ENCODE data around the gene PADI6. TPM values are rescaled to one million over a fixed set of nuclear protein-coding genes. Genes with fewer than 3 reads are reported as not detected.

The PADI6 gene
- total RNA-seq, 4 donors from 2014 or later, result not detected

GRCh38 chr1:17447501-17447992, 75.6 kb downstream of the PADI6 start:
- DNase-seq (ENCODE audit: low spot score in 2 of 2), result no peak
- 76 to 79% methylated on average over 12 of the region's 12 CpGs for WGBS, 2 donors
- TF ChIP-seq POLR2A (IDR thresholded peaks at IDR 0.05), result no peak
- H3K4me3 ChIP-seq (ENCODE audit: low read depth, poor library complexity, severe bottlenecking), result no peak overlapping the region
- intact Hi-C loops (cut with DNase I; ENCODE audit: low total_unique reads), result no loop called here

Other genes starting within 250 kb of the PADI6 start
- gene PADI1, start 167.1 kb upstream of the PADI6 start, total RNA-seq, result 10 to 100 TPM in 1 of 4 donors, 1 to 10 TPM in 3; 3.2 to 24.2 (median 6.6) TPM
- gene PADI3, start 123.1 kb upstream of the PADI6 start, total RNA-seq, result 1 to 10 TPM in 1 of 4 donors, under 1 TPM in 1, not detected in 2; 0.23 to 2.1 TPM
- gene PADI4, start 64.0 kb upstream of the PADI6 start, total RNA-seq, result under 1 TPM in 1 of 4 donors, not detected in 3; 0.51 TPM
- 10 to 100 TPM; 62.6 to 78.5 (median 71.3) TPM for gene RCC2, start 67.5 kb downstream of the PADI6 start, total RNA-seq
- gene ARHGEF10L, start 167.5 kb downstream of the PADI6 start, total RNA-seq, result 100 to 1,000 TPM in 3 of 4 donors, 10 to 100 TPM in 1; 95.1 to 125 (median 114) TPM